ENCODE measurements around the gene ANTXR2. TPM values are rescaled to one million over a fixed set of nuclear protein-coding genes. Genes with fewer than 3 reads are reported as not detected.

ANTXR2 gene
- total RNA-seq, 1 donor from 2014 or later = 61.7 TPM

- Mint-ChIP-seq H3K27me3 (ENCODE audit: low read depth) (peaks cover 3% of the 10 kb centered on the region), H3K4me1 (peaks cover 15% of the 10 kb centered on the region)
- no peak for DNase-seq (ENCODE audit: low spot score in 2 of 2, unreplicated experiment in 2 of 2)
Observed at GRCh38 chr4:80091688-80092087, 18.7 kb upstream of the ANTXR2 start.

GRCh38 chr4:80091184-80091583 is 18.2 kb upstream of the ANTXR2 start:
- Mint-ChIP-seq H3K4me3 (no peak overlapping the region), H3K27ac (no peak overlapping the region), H3K4me1 (peaks cover 10% of the 10 kb centered on the region), H3K27me3 (ENCODE audit: low read depth) (peaks cover 3% of the 10 kb centered on the region), H3K36me3 (no peaks in the 10 kb centered on the region), H3K9me3 (no peaks in the 10 kb centered on the region)
- TF ChIP-seq CTCF (IDR thresholded peaks at IDR 0.05; ENCODE audit: unreplicated experiment) = no peak
- DNase-seq (ENCODE audit: low spot score in 2 of 2, unreplicated experiment in 2 of 2) = no peak

More at GRCh38 chr4:80091688-80092087, 18.7 kb upstream of the ANTXR2 start:
- Mint-ChIP-seq H3K27ac (no peak overlapping the region), H3K36me3 (no peaks in the 10 kb centered on the region), H3K9me3 (no peaks in the 10 kb centered on the region), H3K4me3 (no peak overlapping the region)
- no peak for TF ChIP-seq CTCF (IDR thresholded peaks at IDR 0.05; ENCODE audit: unreplicated experiment)

- DNase-seq (ENCODE audit: low spot score in 2 of 2, unreplicated experiment in 2 of 2) = no peak
Observed at GRCh38 chr4:80090090-80090489, 17.1 kb upstream of the ANTXR2 start.

GRCh38 chr4:80088471-80088870 is 15.4 kb upstream of the ANTXR2 start:
- H3K36me3 Mint-ChIP-seq = no peaks in the 10 kb centered on the region
- no peak for TF ChIP-seq CTCF (IDR thresholded peaks at IDR 0.05; ENCODE audit: unreplicated experiment)

More at GRCh38 chr4:80090090-80090489, 17.1 kb upstream of the ANTXR2 start:
- Mint-ChIP-seq H3K9me3 (no peaks in the 10 kb centered on the region), H3K4me3 (no peak overlapping the region), H3K4me1 (peaks cover 4% of the 10 kb centered on the region), H3K36me3 (no peaks in the 10 kb centered on the region), H3K27ac (no peak overlapping the region), H3K27me3 (ENCODE audit: low read depth) (peaks cover 3% of the 10 kb centered on the region)
- no peak for TF ChIP-seq CTCF (IDR thresholded peaks at IDR 0.05; ENCODE audit: unreplicated experiment)

GRCh38 chr4:80086296-80086695 is 13.3 kb upstream of the ANTXR2 start:
- H3K4me1 Mint-ChIP-seq = peaks cover 4% of the 10 kb centered on the region
- no peak overlapping the region for H3K4me3 Mint-ChIP-seq
- no peaks in the 10 kb centered on the region for H3K27me3 Mint-ChIP-seq (ENCODE audit: low read depth)
- H3K27ac Mint-ChIP-seq = no peak overlapping the region
- peaks cover 9% of the 10 kb centered on the region for H3K9me3 Mint-ChIP-seq
- no peaks in the 10 kb centered on the region for H3K36me3 Mint-ChIP-seq
- DNase-seq (ENCODE audit: low spot score in 2 of 2, unreplicated experiment in 2 of 2) = no peak
- no peak for TF ChIP-seq CTCF (IDR thresholded peaks at IDR 0.05; ENCODE audit: unreplicated experiment)

More at GRCh38 chr4:80088471-80088870, 15.4 kb upstream of the ANTXR2 start:
- Mint-ChIP-seq H3K4me1 (peaks cover 4% of the 10 kb centered on the region), H3K4me3 (no peak overlapping the region), H3K27ac (no peak overlapping the region), H3K27me3 (ENCODE audit: low read depth) (peaks cover 3% of the 10 kb centered on the region), H3K9me3 (no peaks in the 10 kb centered on the region)
- DNase-seq (ENCODE audit: low spot score in 2 of 2, unreplicated experiment in 2 of 2) = no peak

GRCh38 chr4:80085081-80085480 is 12.1 kb upstream of the ANTXR2 start:
- no peak overlapping the region for H3K27ac Mint-ChIP-seq
- H3K27me3 Mint-ChIP-seq (ENCODE audit: low read depth) = no peaks in the 10 kb centered on the region
- TF ChIP-seq CTCF (IDR thresholded peaks at IDR 0.05; ENCODE audit: unreplicated experiment) = no peak
- H3K36me3 Mint-ChIP-seq = no peaks in the 10 kb centered on the region
- peaks cover 13% of the 10 kb centered on the region for H3K9me3 Mint-ChIP-seq
- no peak for DNase-seq (ENCODE audit: low spot score in 2 of 2, unreplicated experiment in 2 of 2)
- H3K4me3 Mint-ChIP-seq = no peak overlapping the region
- H3K4me1 Mint-ChIP-seq = no peaks in the 10 kb centered on the region

Measured in mesothelial cell of epicardium (in vitro differentiated cells).